ENCODE results near the gene UBL4A.

UBL4A gene

GRCh38 chrX:154441984-154442707 is 44.3 kb downstream of the UBL4A start:
- H3K9ac ChIP-seq (ENCODE audit: low read depth, low read length, poor library complexity) = no peak overlapping the region
- H2BK12ac ChIP-seq (ENCODE audit: low read length) = no peak overlapping the region
- no peak overlapping the region for H3K4me2 ChIP-seq (ENCODE audit: insufficient read depth, low read length, poor library complexity, severe bottlenecking)
- H3K79me1 ChIP-seq (ENCODE audit: low read depth, low read length) = peaks cover 11% of the 10 kb centered on the region
- no peaks in the 10 kb centered on the region for H3K9me3 ChIP-seq (replicated peaks in 1 of 2; ENCODE audit: control insufficient read depth in 2 of 2, insufficient read depth in 1 of 2, low read depth in 1 of 2, low read length in 2 of 2)
- no peak overlapping the region for H2BK15ac ChIP-seq (ENCODE audit: low read length)
- H3K4ac ChIP-seq (ENCODE audit: low read length) = no peak overlapping the region
- H3K27ac ChIP-seq (replicated peaks; ENCODE audit: low read length) = no peak overlapping the region
- H2AFZ ChIP-seq (ENCODE audit: low read length) = no peak overlapping the region
- H4K91ac ChIP-seq (ENCODE audit: low read depth, low read length, poor library complexity) = no peak overlapping the region
- H3K4me3 ChIP-seq (ENCODE audit: low read length in 2 of 2) = no peak overlapping the region
- no peak overlapping the region for H2BK120ac ChIP-seq (ENCODE audit: low read depth, low read length)
- H3K14ac ChIP-seq (ENCODE audit: low read length) = no peak overlapping the region
- no peak for DNase-seq (ENCODE audit: low spot score)
- no peak overlapping the region for H2AK5ac ChIP-seq (ENCODE audit: low read depth, low read length)
- H3K23ac ChIP-seq (ENCODE audit: low read depth, low read length, poor library complexity) = no peak overlapping the region
- H2BK5ac ChIP-seq (ENCODE audit: low read length) = no peak overlapping the region
- H3K27me3 ChIP-seq (ENCODE audit: control insufficient read depth in 3 of 3, insufficient read depth in 3 of 3, low read depth in 1 of 3, low read length in 3 of 3) = no peaks in the 10 kb centered on the region
- H4K8ac ChIP-seq (ENCODE audit: low read depth, low read length) = no peak overlapping the region
- H3K36me3 ChIP-seq (replicated peaks in 1 of 2; ENCODE audit: control insufficient read depth in 2 of 2, insufficient read depth in 2 of 2, low read length in 2 of 2) = peaks cover 23 to 50% of the 10 kb centered on the region in 2 donors
- WGBS, 2 donors (ENCODE audit: extremely low coverage in 2 of 2, insufficient read length in 2 of 2, insufficient replicate concordance in 1 of 2) = no CpG with 5 or more reads among the region's 21 CpGs
- no peak overlapping the region for H3K18ac ChIP-seq (ENCODE audit: low read length)
- peaks cover 6 to 7% of the 10 kb centered on the region in 2 donors for H3K4me1 ChIP-seq (ENCODE audit: control insufficient read depth in 2 of 2, insufficient read depth in 1 of 2, low read depth in 1 of 2, low read length in 2 of 2)

GRCh38 chrX:154441564-154441963 is 44.9 kb downstream of the UBL4A start:
- no peak overlapping the region for H2AFZ ChIP-seq (ENCODE audit: low read length)
- no peak overlapping the region for H4K8ac ChIP-seq (ENCODE audit: low read depth, low read length)
- no peak for DNase-seq (ENCODE audit: low spot score)
- no peaks in the 10 kb centered on the region for H3K9me3 ChIP-seq (replicated peaks in 1 of 2; ENCODE audit: control insufficient read depth in 2 of 2, insufficient read depth in 1 of 2, low read depth in 1 of 2, low read length in 2 of 2)
- H3K18ac ChIP-seq (ENCODE audit: low read length) = no peak overlapping the region
- H3K4me3 ChIP-seq (ENCODE audit: low read length in 2 of 2) = no peak overlapping the region
- H3K14ac ChIP-seq (ENCODE audit: low read length) = no peak overlapping the region
- H2AK5ac ChIP-seq (ENCODE audit: low read depth, low read length) = no peak overlapping the region
- peaks cover 23 to 48% of the 10 kb centered on the region in 2 donors for H3K36me3 ChIP-seq (replicated peaks in 1 of 2; ENCODE audit: control insufficient read depth in 2 of 2, insufficient read depth in 2 of 2, low read length in 2 of 2)
- H3K27me3 ChIP-seq (ENCODE audit: control insufficient read depth in 3 of 3, insufficient read depth in 3 of 3, low read depth in 1 of 3, low read length in 3 of 3) = no peaks in the 10 kb centered on the region
- no peak overlapping the region for H3K27ac ChIP-seq (replicated peaks; ENCODE audit: low read length)
- no peak overlapping the region for H2BK5ac ChIP-seq (ENCODE audit: low read length)
- H3K4me1 ChIP-seq (ENCODE audit: control insufficient read depth in 2 of 2, insufficient read depth in 1 of 2, low read depth in 1 of 2, low read length in 2 of 2) = peaks cover 6 to 7% of the 10 kb centered on the region in 2 donors
- no peak overlapping the region for H3K4ac ChIP-seq (ENCODE audit: low read length)
- H2BK15ac ChIP-seq (ENCODE audit: low read length) = no peak overlapping the region
- peaks cover 13% of the 10 kb centered on the region for H3K79me1 ChIP-seq (ENCODE audit: low read depth, low read length)
- no CpG with 5 or more reads among the region's 11 CpGs for WGBS, 2 donors (ENCODE audit: extremely low coverage in 2 of 2, insufficient read length in 2 of 2, insufficient replicate concordance in 1 of 2)
- H3K4me2 ChIP-seq (ENCODE audit: insufficient read depth, low read length, poor library complexity, severe bottlenecking) = no peak overlapping the region
- no peak overlapping the region for H4K91ac ChIP-seq (ENCODE audit: low read depth, low read length, poor library complexity)
- no peak overlapping the region for H3K9ac ChIP-seq (ENCODE audit: low read depth, low read length, poor library complexity)
- H2BK120ac ChIP-seq (ENCODE audit: low read depth, low read length) = no peak overlapping the region
- no peak overlapping the region for H3K23ac ChIP-seq (ENCODE audit: low read depth, low read length, poor library complexity)
- H2BK12ac ChIP-seq (ENCODE audit: low read length) = no peak overlapping the region

- H3K4ac ChIP-seq (ENCODE audit: low read length) = no peak overlapping the region
- WGBS, 2 donors (ENCODE audit: extremely low coverage in 2 of 2, insufficient read length in 2 of 2, insufficient replicate concordance in 1 of 2) = no CpG with 5 or more reads among the region's 17 CpGs
- no peak overlapping the region for H4K8ac ChIP-seq (ENCODE audit: low read depth, low read length)
- DNase-seq (ENCODE audit: low spot score) = no peak
- no peak overlapping the region for H2AK5ac ChIP-seq (ENCODE audit: low read depth, low read length)
- no peak overlapping the region for H3K27ac ChIP-seq (replicated peaks; ENCODE audit: low read length)
- H3K9ac ChIP-seq (ENCODE audit: low read depth, low read length, poor library complexity) = no peak overlapping the region
- H3K36me3 ChIP-seq (replicated peaks in 1 of 2; ENCODE audit: control insufficient read depth in 2 of 2, insufficient read depth in 2 of 2, low read length in 2 of 2) = peaks cover 23 to 54% of the 10 kb centered on the region in 2 donors
- no peak overlapping the region for H4K91ac ChIP-seq (ENCODE audit: low read depth, low read length, poor library complexity)
- H3K9me3 ChIP-seq (replicated peaks in 1 of 2; ENCODE audit: control insufficient read depth in 2 of 2, insufficient read depth in 1 of 2, low read depth in 1 of 2, low read length in 2 of 2) = no peaks in the 10 kb centered on the region
- H3K4me2 ChIP-seq (ENCODE audit: insufficient read depth, low read length, poor library complexity, severe bottlenecking) = no peak overlapping the region
- no peak overlapping the region for H2BK15ac ChIP-seq (ENCODE audit: low read length)
- H2BK12ac ChIP-seq (ENCODE audit: low read length) = no peak overlapping the region
- H3K4me1 ChIP-seq (ENCODE audit: control insufficient read depth in 2 of 2, insufficient read depth in 1 of 2, low read depth in 1 of 2, low read length in 2 of 2) = peaks cover 7 to 10% of the 10 kb centered on the region in 2 donors
- H3K79me1 ChIP-seq (ENCODE audit: low read depth, low read length) = peaks cover 13% of the 10 kb centered on the region
- no peak overlapping the region for H3K4me3 ChIP-seq (ENCODE audit: low read length in 2 of 2)
- no peak overlapping the region for H2AFZ ChIP-seq (ENCODE audit: low read length)
- H3K14ac ChIP-seq (ENCODE audit: low read length) = no peak overlapping the region
- H2BK120ac ChIP-seq (ENCODE audit: low read depth, low read length) = no peak overlapping the region
- H3K18ac ChIP-seq (ENCODE audit: low read length) = no peak overlapping the region
- no peaks in the 10 kb centered on the region for H3K27me3 ChIP-seq (ENCODE audit: control insufficient read depth in 3 of 3, insufficient read depth in 3 of 3, low read depth in 1 of 3, low read length in 3 of 3)
- H3K23ac ChIP-seq (ENCODE audit: low read depth, low read length, poor library complexity) = no peak overlapping the region
- no peak overlapping the region for H2BK5ac ChIP-seq (ENCODE audit: low read length)
These were observed 45.6 kb downstream of the UBL4A start for GRCh38 chrX:154440623-154441357.

GRCh38 chrX:154439841-154440240 is 46.6 kb downstream of the UBL4A start:
- no peak for DNase-seq (ENCODE audit: low spot score)
- H3K36me3 ChIP-seq (replicated peaks in 1 of 2; ENCODE audit: control insufficient read depth in 2 of 2, insufficient read depth in 2 of 2, low read length in 2 of 2) = peaks cover 23 to 63% of the 10 kb centered on the region in 2 donors
- H3K23ac ChIP-seq (ENCODE audit: low read depth, low read length, poor library complexity) = no peak overlapping the region
- no CpG with 5 or more reads among the region's 18 CpGs for WGBS, 2 donors (ENCODE audit: extremely low coverage in 2 of 2, insufficient read length in 2 of 2, insufficient replicate concordance in 1 of 2)
- no peaks in the 10 kb centered on the region for H3K27me3 ChIP-seq (ENCODE audit: control insufficient read depth in 3 of 3, insufficient read depth in 3 of 3, low read depth in 1 of 3, low read length in 3 of 3)
- no peak overlapping the region for H3K18ac ChIP-seq (ENCODE audit: low read length)
- no peak overlapping the region for H2BK120ac ChIP-seq (ENCODE audit: low read depth, low read length)
- H3K9ac ChIP-seq (ENCODE audit: low read depth, low read length, poor library complexity) = no peak overlapping the region
- no peak overlapping the region for H4K91ac ChIP-seq (ENCODE audit: low read depth, low read length, poor library complexity)
- no peak overlapping the region for H3K4me2 ChIP-seq (ENCODE audit: insufficient read depth, low read length, poor library complexity, severe bottlenecking)
- no peak overlapping the region for H3K4ac ChIP-seq (ENCODE audit: low read length)
- no peak overlapping the region for H3K4me3 ChIP-seq (ENCODE audit: low read length in 2 of 2)
- H3K14ac ChIP-seq (ENCODE audit: low read length) = no peak overlapping the region
- no peak overlapping the region for H4K8ac ChIP-seq (ENCODE audit: low read depth, low read length)
- no peak overlapping the region for H2BK15ac ChIP-seq (ENCODE audit: low read length)
- no peaks in the 10 kb centered on the region for H3K9me3 ChIP-seq (replicated peaks in 1 of 2; ENCODE audit: control insufficient read depth in 2 of 2, insufficient read depth in 1 of 2, low read depth in 1 of 2, low read length in 2 of 2)
- H2AFZ ChIP-seq (ENCODE audit: low read length) = no peak overlapping the region
- H3K4me1 ChIP-seq (ENCODE audit: control insufficient read depth in 2 of 2, insufficient read depth in 1 of 2, low read depth in 1 of 2, low read length in 2 of 2) = peaks cover 7 to 10% of the 10 kb centered on the region in 2 donors
- no peak overlapping the region for H3K27ac ChIP-seq (replicated peaks; ENCODE audit: low read length)
- H2BK12ac ChIP-seq (ENCODE audit: low read length) = no peak overlapping the region
- no peak overlapping the region for H2BK5ac ChIP-seq (ENCODE audit: low read length)
- no peak overlapping the region for H2AK5ac ChIP-seq (ENCODE audit: low read depth, low read length)
- H3K79me1 ChIP-seq (ENCODE audit: low read depth, low read length) = peaks cover 13% of the 10 kb centered on the region
